MCF 10A (cell line): ENCODE measurements around the gene PTPN4. TPM values are rescaled to one million over a fixed set of nuclear protein-coding genes. Genes with fewer than 3 reads are reported as not detected.

Experiments used
- BruUV-seq: library from RNA; stranded (reverse); fragments of 400-500 nt; replicated peaks from 2 replicates; lab custom pipeline; 2021; lab: Mats Ljungman, UMichigan
- CTCF ChIA-PET: fragments of 300-600 bp; sonication (Branson Sonifier 250); formaldehyde crosslinking; extraction: SDS; loops from one replicate; lab custom pipeline; 2021; ENCODE audit warnings: antibody characterized with exemption, inconsistent platforms; lab: Yijun Ruan, JAX
- POLR2A ChIA-PET: fragments of 300-600, 350-650 bp; sonication (Branson Sonifier 250); formaldehyde crosslinking; extraction: SDS; loops from one replicate; lab custom pipeline; 2020; ENCODE audit warnings: antibody characterized with exemption, inconsistent platforms; lab: Yijun Ruan, JAX
- DNase-seq: peaks from one replicate; pipeline ENCODE4 v3.0.0-alpha.2; 2018; ENCODE audit not compliant: unreplicated experiment
- H3K27ac Mint-ChIP-seq: one replicate; pipeline ENCODE4 v1.8.0; 2022; ENCODE audit warnings: mild to moderate bottlenecking, low read depth, mixed read lengths; ENCODE audit not compliant: unreplicated experiment
- H3K27me3 Mint-ChIP-seq: one replicate; pipeline ENCODE4 v1.8.0; 2022; ENCODE audit warnings: mixed read lengths; ENCODE audit not compliant: insufficient read depth, unreplicated experiment
- H3K36me3 Mint-ChIP-seq: one replicate; pipeline ENCODE4 v1.8.0; 2022; ENCODE audit warnings: mild to moderate bottlenecking, moderate library complexity, mixed read lengths; ENCODE audit not compliant: insufficient read depth, unreplicated experiment
- H3K4me1 Mint-ChIP-seq: one replicate; pipeline ENCODE4 v1.8.0; 2022; ENCODE audit warnings: mixed read lengths; ENCODE audit not compliant: insufficient read depth, unreplicated experiment
- H3K4me3 Mint-ChIP-seq: one replicate; pipeline ENCODE4 v1.8.0; 2022; ENCODE audit warnings: mild to moderate bottlenecking, moderate library complexity, mixed read lengths; ENCODE audit not compliant: unreplicated experiment
- H3K9me3 Mint-ChIP-seq: one replicate; pipeline ENCODE4 v1.8.0; 2022; ENCODE audit warnings: mixed read lengths; ENCODE audit not compliant: unreplicated experiment
- intact Hi-C: fragments of 100-400 bp; cut with micrococcal nuclease; formaldehyde crosslinking; loops from 2 replicates; pipeline ENCODE4 v1.14.1; 2022
- total RNA-seq: library from RNA; stranded (reverse); gene quantifications from 2 replicates; pipeline ENCODE4 v1.2.3, GENCODE V29; 2022
- TF ChIP-seq, protein P1 (sequence below): fragments of 200-600 bp; IDR thresholded peaks from one replicate; pipeline ENCODE4 v1.8.0; 2022; ENCODE audit warnings: antibody characterized with exemption, mild to moderate bottlenecking; ENCODE audit not compliant: unreplicated experiment

PTPN4 gene
- total RNA-seq, 1 experiment from 2014 or later = 21.1 TPM

DNA sequence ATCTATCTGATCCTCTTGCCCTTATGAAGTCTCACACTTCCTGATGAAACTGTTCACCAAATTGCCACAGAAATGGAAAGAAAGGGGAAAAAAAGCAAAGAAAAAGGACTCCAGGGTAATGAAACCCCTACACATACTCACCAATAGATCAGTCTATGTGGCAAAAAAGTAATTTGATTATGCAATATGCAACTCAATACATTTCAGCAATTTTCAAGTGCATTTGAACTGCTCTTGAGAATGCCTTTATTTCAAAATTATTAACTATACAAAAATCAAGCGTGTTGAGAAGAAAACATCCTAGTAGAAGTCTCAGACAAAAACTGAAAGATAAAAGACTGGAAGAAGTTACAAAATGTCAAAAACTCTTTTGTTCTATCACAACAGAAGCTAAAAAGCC is 32.2 kb upstream of the PTPN4 start:
- POLR2A ChIA-PET = interaction anchor here (0.7 to 1.1 kb wide), 2 partner anchors 14 to 49 kb away, joined by 3 to 4 read pairs; partner anchors contain the start of gene TMEM177
- CTCF ChIA-PET = interaction anchor here (0.6 kb wide), 1 partner anchor 20 kb away, joined by 3 read pairs; no protein-coding TSS in a partner anchor
- no peak overlapping the region for H3K27ac Mint-ChIP-seq
- no peaks in the 10 kb centered on the region for H3K4me1 Mint-ChIP-seq
- H3K9me3 Mint-ChIP-seq = no peaks in the 10 kb centered on the region
- intact Hi-C loops = no loop called here
- BruUV-seq = no TSS peak
- H3K4me3 Mint-ChIP-seq = no peak overlapping the region
- peaks cover 4% of the 10 kb centered on the region for H3K36me3 Mint-ChIP-seq
- TF ChIP-seq, protein P1, sequence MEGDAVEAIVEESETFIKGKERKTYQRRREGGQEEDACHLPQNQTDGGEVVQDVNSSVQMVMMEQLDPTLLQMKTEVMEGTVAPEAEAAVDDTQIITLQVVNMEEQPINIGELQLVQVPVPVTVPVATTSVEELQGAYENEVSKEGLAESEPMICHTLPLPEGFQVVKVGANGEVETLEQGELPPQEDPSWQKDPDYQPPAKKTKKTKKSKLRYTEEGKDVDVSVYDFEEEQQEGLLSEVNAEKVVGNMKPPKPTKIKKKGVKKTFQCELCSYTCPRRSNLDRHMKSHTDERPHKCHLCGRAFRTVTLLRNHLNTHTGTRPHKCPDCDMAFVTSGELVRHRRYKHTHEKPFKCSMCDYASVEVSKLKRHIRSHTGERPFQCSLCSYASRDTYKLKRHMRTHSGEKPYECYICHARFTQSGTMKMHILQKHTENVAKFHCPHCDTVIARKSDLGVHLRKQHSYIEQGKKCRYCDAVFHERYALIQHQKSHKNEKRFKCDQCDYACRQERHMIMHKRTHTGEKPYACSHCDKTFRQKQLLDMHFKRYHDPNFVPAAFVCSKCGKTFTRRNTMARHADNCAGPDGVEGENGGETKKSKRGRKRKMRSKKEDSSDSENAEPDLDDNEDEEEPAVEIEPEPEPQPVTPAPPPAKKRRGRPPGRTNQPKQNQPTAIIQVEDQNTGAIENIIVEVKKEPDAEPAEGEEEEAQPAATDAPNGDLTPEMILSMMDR = no peak
- H3K27me3 Mint-ChIP-seq = no peaks in the 10 kb centered on the region
- DNase-seq = no peak

DNA sequence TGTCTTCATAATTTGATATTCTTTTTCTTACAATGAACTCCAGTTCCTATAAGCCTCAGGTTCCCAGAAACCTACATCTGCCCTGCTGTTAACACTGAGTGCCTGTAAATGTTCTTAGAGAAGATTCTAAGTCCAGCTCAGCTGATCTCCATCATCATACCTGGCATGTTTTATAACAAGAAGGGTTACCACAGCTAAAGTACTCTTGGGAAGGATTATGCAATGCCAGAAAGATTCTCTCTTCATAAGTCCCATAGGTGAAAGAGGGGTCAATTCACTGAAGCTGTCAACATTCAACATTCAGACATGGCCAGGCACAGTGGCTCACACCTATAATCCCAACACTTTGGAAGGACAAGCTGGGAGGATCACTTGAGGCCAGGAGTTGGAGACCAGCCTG is 31.3 kb upstream of the PTPN4 start:
- no TSS peak for BruUV-seq
- POLR2A ChIA-PET = interaction anchor here (1.1 kb wide), 1 partner anchor 50 kb away, joined by 3 read pairs; the partner anchor contains the start of gene TMEM177

DNA sequence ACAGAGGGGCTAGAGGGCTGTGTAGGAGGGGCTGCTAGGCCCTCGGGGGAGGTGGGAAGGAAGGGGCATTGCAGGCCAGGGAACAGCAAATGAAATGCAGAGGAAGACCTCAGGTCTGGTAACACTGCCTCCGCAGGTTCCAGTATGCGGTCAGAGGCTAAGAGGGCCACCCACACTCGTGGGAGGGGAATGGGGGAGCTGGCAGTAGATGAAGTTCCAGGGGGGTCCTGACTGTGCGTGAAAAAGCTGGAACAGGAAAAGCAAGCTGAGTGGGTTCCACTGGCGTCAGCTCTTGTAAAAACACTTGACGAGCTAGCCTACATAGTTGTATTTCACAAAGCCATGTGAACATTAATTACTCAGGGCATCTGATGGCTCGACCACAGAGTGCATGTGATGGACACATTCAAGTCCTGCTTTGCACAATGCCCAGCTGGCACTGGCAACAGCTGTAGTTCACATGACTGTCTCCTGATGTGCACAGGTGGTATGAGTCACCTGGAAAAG is 29.0 kb upstream of the PTPN4 start:
- peak; percentile 61 for DNase-seq
- Mint-ChIP-seq H3K4me1 (peaks cover 5% of the 10 kb centered on the region), H3K36me3 (peaks cover 4% of the 10 kb centered on the region), H3K9me3 (no peaks in the 10 kb centered on the region), H3K4me3 (no peak overlapping the region), H3K27ac (no peak overlapping the region), H3K27me3 (no peaks in the 10 kb centered on the region)
- intact Hi-C loops = no loop called here
- BruUV-seq = no TSS peak
- ChIA-PET POLR2A (interaction anchor here (1.4 to 1.6 kb wide), 2 partner anchors 8 to 14 kb away, joined by 4 read pairs; no protein-coding TSS in a partner anchor), CTCF (no interaction called here)
- TF ChIP-seq, protein P1 = no peak

More for the DNA sequence above, 31.3 kb upstream of the PTPN4 start:
- no peaks in the 10 kb centered on the region for H3K27me3 Mint-ChIP-seq
- no peak overlapping the region for H3K27ac Mint-ChIP-seq
- TF ChIP-seq, protein P1 = no peak
- CTCF ChIA-PET = interaction anchor here (0.6 to 1.4 kb wide), 4 partner anchors 11 to 448 kb away, joined by 3 to 4 read pairs (median 3); no protein-coding TSS in a partner anchor
- no peaks in the 10 kb centered on the region for H3K4me1 Mint-ChIP-seq
- intact Hi-C loops = no loop called here
- no peak for DNase-seq
- no peaks in the 10 kb centered on the region for H3K9me3 Mint-ChIP-seq
- peaks cover 4% of the 10 kb centered on the region for H3K36me3 Mint-ChIP-seq
- H3K4me3 Mint-ChIP-seq = no peak overlapping the region

DNA sequence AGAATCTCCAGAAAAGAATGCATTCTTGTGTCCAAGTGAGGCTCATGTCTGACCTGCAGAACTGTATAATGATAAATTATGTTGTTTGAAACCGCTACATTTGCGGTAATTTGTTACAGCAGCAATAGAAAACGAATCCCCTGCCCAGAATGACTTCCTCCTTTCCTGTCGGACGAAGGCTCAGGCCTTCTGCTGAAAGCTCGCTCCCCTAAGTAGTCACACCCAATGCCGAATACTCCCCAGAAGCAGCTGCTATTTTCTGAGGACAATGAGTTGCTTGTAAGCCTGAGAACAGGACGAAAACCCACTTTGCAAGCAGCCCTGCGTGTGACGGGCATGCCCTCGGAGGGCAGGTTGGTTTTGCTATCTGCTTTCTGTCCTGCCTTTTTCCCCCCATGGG is 27.7 kb upstream of the PTPN4 start:
- peaks cover 4% of the 10 kb centered on the region for H3K36me3 Mint-ChIP-seq
- TF ChIP-seq, protein P1 = no peak
- H3K4me1 Mint-ChIP-seq = peaks cover 5% of the 10 kb centered on the region
- H3K9me3 Mint-ChIP-seq = no peaks in the 10 kb centered on the region
- no peak overlapping the region for H3K27ac Mint-ChIP-seq
- no peak for DNase-seq
- no peaks in the 10 kb centered on the region for H3K27me3 Mint-ChIP-seq
- H3K4me3 Mint-ChIP-seq = no peak overlapping the region
- intact Hi-C loops = no loop called here
- CTCF ChIA-PET = interaction anchor here (0.5 to 1.3 kb wide), 2 partner anchors 27 to 29 kb away, joined by 3 read pairs; no protein-coding TSS in a partner anchor
- BruUV-seq = no TSS peak
- POLR2A ChIA-PET = interaction anchor here (1.4 kb wide), 1 partner anchor 9 kb away, joined by 4 read pairs; no protein-coding TSS in a partner anchor
